Measurements from ENCODE around the gene PVALEF.

PVALEF gene

DNA sequence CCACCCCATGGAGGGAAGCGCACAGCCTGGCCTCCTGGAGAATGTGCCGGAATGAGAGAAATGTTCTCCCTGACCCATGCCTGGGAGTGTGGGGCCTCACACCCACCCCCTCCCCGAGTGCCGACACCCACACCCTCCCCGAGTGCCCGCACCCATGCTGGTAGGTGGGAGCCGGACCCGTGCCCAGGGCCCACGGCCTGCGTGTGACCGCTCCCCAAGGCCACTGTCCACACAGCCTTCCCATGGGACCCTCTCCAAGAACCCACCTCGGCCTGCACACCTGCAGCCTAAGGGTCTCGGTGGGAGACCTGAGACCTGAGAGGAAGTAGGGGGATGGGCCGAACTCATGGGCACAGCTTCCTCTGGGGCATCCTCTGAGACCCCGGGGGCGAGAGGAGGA is 3.3 kb upstream of the PVALEF start:
- DNase-seq (ENCODE audit: low read depth in 2 of 2): no peak

DNA sequence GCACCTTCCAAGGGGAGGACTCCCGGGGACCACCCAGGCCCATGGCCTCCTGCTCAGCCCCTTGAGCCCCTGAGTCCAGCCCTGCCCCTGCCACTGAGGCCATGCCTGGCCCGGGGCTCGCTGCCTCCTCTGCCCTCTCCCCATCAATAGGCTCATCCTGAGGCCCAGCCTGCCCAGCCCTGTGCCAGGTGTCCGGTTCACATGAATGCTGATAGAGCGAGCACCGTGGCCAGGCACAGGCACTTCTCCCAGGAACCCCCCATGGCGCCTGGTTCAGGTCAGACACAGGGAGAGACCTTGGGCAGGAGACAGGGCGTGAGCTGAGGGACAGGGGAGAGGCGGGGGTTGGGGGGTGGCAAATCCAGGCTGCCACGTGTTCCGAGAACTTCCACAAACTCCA is 2.8 kb upstream of the PVALEF start:
- no peak for DNase-seq (ENCODE audit: low read depth in 2 of 2)

DNA sequence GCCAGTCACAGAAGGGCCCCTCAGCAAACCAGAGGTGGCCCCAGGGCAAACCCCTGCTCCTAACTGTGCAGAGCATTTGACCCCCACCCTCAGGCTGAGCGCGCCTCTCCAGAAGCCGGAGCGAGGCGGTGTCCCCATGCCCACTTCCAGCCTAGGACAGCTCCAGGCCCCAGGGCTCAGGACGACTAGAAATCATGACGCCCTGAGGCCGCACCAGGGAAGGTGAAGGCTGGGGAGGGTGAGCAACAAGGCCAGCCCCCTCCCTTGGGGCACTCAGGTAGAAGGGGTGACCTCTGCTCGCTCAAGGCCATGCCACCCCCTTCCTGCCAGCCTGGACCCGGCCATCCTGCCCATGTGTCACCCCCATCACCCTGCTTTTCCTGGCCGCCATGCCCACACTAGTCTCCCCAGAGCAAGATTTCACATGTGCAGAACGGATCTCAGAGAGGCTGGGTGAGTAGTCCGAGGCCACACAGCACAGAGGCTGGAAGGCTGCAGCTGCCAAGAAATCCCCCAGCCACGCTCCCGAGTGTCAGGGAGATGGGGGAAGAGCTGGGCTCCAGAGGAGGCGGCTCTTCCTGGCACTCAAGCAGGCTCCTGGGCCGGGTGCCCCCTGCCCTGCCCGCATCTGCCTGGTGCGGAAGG is 2.1 kb upstream of the PVALEF start:
- no peak for DNase-seq (ENCODE audit: low read depth in 2 of 2)

DNA sequence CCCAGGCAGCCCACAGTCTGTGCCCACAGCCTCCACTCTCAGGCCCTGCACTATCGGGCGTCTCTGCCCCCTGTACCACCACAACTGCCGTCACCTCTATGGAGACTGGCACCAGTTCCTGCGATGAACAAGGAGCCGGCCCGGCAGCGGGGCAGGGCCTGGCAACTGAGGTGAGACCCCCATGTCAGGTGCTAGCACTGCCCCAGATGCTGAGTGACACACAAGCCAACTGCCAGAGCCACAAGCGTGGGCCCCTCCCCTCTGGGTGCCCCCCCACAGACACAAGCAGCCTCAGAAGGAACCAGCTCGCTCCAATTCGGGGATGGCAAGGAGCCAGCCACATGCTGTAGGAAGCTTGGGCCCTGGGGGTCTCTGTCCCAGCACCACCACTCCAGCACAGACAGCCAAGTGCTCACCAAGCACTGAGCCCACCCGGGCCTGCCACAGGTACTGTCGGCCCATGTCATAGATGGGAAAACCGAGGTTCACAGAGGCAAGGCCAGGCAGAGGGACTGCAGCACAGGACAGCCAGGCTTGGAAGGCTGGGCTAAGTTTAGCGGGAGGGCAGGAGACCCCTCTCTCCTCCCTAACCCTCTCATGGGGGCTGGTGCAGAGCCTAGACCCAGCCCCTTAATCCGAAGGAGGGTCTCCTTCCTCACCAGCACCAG is 1.5 kb upstream of the PVALEF start:
- no peak for DNase-seq (ENCODE audit: low read depth in 2 of 2)

DNA sequence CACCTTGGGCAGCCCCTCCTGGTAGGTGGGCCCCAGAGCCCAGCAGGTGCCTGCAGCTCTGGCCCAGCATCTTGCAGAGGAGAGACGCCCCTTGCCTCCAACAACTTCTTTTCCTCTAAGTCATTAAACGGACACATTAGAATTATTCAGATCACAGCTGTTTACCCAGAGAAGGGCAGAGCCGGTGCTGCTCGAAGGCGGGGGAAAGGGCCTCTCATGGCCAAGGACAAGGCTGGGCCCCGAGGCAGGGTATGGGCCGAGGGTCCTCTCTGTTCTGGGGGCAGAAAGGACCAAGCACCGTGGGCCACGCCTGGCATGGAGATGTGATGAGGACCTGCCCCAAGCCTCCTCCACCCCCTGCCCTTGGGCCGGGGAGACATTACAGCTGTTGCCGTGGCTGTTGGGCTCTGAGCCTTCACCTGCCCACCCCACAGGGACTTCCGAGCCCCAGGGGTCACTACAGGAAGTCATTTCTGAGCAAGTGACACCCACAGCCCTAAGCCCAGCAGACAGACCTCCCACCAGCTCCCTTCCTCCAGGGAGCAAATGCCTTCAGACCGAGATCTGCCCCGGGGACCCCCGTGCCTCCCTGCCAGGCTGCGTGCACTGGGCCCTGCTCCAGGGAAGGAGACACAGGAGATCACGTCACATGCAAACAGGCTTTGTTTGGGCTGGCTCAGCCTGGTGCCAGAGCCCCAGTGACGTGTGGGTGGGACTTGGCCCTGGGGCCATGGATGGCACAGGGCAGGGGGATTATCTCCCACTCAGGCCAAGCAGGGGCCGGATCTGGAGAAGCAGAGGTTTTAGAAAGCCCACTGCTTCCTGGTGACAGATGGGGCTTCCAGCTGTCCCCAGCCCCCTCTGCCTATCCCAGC is 699 bp upstream of the PVALEF start:
- DNase-seq (ENCODE audit: low read depth in 2 of 2): no peak

DNA sequence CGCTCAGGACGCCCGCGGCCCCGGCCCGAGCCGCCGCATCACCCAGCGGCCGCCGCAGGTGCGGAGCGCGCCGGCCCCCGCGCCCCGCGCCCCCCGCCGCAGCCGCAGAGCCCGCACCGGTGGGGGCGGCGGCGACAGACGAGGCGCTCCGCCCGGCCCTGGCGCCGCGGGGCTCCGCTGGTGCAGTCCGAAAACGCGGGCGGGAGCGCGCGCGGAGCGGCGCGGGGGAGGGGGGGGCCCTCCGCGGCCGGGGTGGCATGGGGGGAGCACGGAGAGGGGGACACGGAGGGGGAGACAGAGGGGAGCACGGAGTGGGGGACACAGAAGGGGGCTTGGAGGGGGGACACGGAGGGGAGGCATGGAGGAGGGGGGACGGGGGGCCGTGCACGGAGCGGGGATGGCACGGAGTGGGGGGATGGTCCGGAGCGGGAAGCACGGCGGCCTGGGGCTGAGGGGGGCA is 756 bp downstream of the PVALEF start, which contains the start of gene AATK:
AATK (minus strand) TSS at position 189 of the 460 bp plus-strand sequence. CDS start 229 bp downstream, outside the sequence.
- DNase-seq (ENCODE audit: low read depth in 2 of 2): no peak

DNA sequence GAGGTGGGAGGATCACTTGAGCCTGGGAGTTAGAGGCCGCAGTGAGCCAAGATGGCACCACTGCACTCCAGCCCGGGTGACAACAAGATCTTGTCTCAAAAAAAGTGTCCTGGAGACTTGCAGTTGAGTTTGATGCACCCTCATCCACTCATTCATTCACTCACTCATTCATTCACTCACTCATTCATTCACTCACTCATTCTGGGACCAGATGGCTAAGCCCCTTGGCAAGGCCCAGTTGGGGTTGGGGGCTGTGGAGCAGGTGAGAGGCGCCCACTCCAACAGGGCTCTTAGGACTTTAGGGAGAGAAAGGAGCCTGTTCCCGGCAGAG is 1.9 kb downstream of the PVALEF start:
- DNase-seq (ENCODE audit: low read depth in 2 of 2): no peak

DNA sequence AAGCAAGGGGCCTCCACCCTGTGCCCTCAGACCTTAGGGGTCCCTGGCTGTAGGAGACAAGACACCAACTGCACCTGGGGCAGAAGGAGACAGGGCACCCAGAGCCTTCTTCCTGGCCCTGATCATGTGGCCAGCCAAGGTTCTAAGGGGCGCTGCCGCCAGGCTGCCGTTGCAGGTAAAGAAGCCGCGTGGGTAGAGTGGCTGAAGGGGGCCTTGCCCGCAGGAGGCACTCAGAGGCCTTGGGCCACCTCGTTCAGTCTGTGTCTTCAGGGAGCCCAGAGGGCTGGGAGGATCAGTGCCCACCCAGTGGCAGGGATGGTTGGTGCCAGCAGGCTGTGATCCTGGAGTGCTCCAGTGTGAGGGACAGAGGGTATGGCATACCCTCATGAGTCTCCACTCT is 2.3 kb downstream of the PVALEF start:
- DNase-seq (ENCODE audit: low read depth in 2 of 2): no peak

DNA sequence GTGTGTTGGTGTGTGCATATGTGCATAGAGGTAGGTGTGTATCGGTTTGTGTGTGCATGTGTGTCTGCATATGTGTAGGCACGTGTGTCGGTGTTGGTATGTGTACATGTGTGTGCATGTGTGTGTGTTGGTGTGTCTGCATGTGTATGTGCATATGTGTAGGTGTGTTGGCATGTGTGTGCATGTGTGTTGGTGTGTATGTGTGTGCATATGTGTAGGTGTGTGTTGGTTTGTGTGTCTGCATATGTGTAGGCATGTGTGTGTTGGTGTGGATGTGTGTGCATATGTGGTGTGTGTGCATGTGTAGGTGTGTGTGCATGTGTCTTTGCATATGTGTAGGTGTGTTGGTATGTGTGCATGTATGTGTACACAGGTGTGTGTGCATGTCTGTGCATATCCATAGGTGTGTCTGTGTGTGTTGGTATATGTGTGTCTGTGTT is 4.6 kb downstream of the PVALEF start:
- no peak for DNase-seq (ENCODE audit: low read depth in 2 of 2)

DNA sequence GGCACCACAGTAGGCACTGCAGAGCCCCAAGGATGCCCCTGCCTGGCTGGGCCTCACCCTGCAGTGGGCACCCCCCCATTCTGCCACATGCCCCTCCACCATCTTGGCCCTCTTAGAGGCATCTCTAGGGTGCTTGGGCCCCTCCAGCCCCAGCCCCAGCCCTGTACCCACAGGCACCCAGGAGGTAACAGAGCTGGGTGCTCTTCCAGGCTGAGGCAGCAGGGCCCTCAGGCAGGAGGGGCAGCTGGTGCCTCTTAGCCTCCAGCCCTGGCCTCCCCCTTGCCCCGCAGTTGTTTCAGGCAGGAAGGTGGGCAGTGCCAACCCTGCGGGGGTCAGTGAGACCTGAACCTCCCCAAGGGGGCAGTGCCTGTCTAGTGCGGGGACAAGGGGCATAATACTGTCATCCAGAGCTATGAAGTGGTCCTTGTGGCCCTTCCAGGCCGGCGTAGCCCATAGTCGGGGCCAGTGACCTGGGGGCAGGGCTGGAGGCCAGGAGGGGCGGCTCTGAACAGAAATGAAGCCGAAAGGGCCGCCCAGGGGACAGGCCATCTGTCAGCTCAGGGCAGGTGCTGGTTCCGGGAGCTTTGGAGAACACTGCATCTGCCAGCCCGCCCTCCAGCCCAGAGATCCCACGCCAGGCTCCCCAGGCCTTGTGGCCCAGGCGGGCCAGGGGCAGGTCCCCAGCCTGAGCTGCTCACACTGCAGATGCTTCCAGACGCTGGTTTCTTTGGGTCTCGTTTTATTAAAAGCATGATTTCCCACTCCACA is 5.6 kb downstream of the PVALEF start:
- DNase-seq (ENCODE audit: low read depth in 2 of 2): no peak

DNA sequence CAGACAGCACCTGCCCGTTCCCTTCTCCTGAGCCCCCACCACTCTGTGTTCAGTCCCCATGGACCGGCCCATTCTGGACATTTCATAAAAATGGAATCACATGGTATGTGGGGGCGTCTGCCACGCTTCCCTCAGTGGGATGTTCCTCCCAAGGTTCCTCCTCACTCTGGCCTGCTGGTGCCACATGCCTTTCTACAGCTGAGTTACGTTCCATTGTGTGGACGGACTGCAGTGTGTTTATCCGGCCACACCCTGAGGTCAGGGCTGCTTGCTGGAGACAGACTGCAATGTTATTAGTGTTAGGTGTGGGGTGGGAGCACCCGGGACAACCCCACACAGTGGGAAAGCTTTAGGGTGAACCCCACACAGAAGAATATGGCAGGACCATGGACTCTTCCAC is 6.6 kb downstream of the PVALEF start:
- DNase-seq (ENCODE audit: low read depth in 2 of 2): no peak

DNA sequence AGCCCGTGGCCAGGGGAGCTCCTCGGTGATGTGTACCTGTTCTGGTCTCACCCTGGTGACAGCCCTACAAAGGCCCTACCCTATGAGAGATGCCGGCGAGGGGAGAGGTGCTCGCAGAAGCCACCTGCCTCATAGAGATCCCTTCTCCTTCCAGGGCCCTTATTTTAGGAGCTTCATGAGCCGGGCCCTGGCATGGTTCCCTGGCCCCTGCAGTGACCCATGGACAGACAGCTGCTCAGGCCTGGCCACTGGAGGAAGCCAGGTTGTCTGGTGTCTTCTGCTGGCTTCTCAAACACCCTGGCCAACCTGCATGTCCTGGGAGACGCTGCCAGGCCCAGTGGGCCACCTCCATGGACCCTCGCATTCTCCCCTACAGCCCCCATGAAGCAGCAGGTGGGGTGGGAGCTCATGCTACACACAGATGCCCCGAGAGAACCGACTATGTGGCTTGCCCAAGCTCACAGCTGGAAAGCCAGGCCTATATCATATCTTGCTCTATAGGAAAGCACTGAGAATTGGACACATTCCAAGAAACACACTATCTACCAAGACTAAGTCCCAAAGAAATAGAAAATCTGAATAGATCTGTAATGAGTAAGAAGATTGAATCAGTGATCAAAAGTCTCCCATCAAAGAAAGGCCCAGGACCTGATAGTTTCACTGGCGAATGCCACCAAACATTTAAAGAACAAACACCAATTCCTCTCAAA is 7.9 kb downstream of the PVALEF start:
- no peak for DNase-seq (ENCODE audit: low read depth in 2 of 2)

DNA sequence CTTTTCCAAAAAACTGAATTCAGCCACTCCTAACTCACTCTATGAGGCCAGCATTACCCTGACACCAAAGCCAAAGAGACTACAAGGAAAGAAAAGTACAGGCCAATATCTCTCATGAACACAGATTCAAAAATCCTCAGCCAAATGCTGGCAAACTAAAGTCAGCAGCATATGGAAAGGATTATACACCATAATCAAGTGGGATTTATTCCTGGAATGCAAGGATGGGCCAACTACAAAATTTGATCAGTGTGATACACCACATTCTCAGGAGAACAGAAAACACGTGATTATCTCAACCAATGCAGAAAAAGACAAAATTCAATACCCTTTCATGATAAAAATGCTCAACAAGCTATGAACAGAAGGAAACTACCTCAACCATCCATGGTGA is 8.5 kb downstream of the PVALEF start:
- no peak for DNase-seq (ENCODE audit: low read depth in 2 of 2)

DNA sequence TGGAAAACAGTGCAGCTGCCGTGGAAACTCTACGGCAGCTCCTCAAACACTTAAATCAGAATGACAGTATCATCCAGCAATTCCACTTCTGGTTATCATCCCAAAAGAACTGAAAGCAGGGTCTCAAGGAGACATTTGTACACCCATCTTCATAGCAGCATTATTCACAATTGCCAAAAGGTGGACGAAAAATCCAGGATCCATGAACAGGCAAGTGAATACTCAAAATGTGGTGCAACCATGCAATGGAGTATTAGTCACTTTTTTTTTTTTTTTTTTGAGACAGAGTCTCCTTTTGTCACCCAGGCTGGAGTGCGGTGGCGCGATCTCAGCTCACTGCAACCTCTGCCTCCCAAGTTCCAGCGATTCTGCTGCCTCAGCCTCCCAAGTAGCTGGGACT is 11.4 kb downstream of the PVALEF start:
- DNase-seq (ENCODE audit: low read depth in 2 of 2): no peak

DNA sequence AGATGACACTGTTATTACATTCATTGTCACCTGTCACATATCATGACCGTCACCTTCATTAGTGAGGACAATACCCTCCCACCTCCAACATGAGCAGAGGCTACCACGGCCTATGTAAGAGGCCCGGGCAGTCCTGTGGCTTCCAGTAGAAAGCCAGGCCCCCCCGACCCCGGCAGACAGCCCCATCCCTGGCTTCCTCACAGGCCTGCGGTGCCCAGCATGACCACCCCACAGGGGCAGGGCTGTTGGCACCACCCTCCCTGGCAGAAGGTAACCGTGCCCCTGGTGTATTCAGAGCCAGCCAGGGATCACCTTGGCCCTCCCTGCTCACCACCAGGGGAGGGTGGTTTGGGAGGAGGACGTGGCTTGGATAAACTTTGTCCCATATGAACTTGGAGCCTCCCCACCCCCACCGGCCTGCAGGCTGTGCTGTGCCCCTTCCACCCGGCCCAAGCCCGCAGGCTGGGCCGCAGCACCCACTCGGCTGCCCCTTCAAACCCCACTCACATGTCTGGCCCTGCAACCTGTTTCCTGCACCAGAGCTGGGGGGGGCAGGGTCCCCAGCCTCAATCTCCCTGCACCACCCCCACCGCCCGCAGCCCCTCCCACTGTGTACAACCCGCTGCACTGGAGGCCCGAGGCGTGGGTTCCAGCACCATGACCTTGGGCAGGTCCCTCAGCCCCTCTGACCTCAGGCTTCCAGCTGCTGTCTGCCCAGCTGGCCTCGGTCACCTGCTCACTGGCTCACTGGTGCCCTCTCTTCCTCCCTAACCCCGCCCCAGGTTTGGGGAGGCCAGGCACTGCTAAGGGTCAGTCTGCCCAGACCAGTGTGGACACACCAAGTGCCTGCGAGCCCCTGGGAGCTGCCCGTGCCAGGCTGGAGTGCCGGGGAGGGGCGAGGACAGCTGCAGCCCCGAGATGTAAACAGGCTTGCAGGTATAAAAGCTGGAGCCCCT is 13.1 kb downstream of the PVALEF start:
- no peak for DNase-seq (ENCODE audit: low read depth in 2 of 2)

DNA sequence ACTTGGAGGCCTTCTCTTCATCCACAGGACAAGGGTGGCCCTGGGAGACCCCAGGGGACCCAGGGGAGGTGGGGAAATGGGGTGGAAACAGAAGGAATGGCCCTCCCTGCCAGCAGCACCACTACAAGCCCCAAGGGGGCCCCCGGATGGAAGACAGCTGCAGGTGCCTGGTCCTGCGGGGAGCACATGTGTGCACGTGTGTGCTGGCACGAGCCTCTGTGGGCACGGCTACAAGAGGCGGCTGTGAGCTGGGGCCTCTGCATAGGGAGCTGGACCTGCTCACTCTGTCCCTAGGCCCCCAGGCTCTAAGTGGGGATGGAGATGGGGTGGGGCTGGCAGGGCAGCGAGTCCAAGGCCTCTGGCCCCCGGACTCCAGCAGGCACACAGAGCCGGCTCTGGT is 13.9 kb downstream of the PVALEF start:
- no peak for DNase-seq (ENCODE audit: low read depth in 2 of 2)

DNA sequence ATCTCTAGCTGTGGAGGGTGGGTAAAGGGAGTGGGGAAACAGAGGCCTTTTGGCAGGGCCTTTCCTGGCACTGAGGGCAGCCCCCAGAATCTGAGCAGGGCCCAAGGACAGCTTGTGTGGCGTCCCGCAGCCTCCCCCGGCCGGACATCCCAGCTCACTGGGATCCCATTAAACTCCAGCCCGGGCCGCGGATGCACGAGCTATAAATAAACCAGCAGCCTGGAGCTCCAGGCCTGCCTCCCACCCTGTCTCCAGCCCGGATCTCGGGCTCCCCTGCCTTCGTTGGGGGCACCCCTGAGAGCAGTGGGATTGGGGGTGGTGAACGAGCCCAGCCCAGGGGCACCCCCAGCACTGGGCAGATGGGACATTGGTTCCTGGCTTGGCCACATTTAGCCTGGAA is 14.6 kb downstream of the PVALEF start:
- no peak for DNase-seq (ENCODE audit: low read depth in 2 of 2)

DNA sequence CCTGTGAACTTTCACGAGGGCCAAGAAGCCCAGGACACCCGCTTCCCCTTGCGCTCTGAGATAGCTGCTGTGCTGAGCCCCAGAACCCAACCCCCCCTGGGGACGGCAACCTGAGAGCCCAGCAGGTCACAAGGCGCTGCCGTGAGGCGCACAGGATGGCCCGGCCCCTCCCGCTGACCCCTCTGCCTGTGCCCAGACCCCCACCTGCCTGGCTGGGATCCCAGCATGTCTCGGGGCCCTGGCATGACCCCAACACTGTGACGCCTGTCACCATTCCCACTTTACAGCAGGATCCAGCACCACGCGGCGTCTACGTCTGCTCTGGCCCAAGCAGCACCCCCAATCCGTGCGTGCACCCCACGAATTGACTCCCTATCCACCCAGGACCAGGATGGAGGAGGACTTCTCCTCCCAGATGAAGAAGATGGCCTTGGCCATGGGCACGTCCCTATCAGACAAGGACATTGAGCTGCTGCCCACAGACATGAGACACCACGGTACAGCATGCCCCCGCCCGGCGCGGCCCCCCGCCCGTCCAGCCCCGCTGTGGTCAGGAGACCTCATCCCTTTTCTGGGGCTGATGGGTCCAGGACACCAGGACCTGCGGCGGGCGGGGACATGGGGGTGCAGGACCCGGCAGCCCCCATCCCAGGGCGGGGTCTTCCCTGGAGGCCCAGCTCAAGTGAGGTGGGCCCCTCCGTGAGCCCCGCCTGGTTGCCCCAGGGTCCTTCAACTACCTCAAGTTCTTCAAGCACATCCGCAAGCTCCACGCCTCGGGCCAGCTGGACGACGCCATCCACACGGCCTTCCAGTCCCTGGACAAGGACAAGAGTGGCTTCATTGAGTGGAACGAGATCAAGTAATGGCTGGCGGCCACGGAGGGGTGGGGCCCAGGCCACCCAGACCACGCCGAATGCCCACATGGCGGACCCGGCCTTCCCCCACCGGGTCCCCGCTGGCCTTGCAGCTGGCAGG is 15.8 kb downstream of the PVALEF start:
- no peak for DNase-seq (ENCODE audit: low read depth in 2 of 2)

DNA sequence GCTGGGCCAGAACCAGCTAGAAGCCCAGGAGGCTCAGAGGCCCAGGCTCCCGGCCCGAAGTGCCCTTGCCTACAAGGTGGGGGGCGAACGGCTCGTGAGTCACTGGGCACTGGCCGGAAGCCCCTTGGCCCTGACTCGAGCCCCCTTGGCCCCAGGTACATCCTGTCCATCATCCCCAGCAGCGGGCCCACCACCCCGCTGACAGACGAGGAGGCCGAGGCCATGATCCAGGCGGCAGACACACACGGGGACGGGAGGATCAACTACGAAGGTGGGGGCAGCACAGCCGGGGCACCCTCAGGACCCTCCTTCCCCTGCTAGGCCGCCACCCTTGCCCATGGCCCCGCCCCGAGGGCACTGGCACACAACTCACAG is 16.5 kb downstream of the PVALEF start:
- DNase-seq (ENCODE audit: low read depth in 2 of 2): no peak
